IMR-90 (cell line): Measurements from ENCODE around the gene SEPTIN10. TPM values are rescaled to one million over a fixed set of nuclear protein-coding genes. Genes with fewer than 3 reads are reported as not detected.

Experiments
- ATAC-seq: fragments of 200-7000 bp; cut with Tn5 transposase; 2 replicates; pipeline ENCODE4 v1.9.1; 2020; ENCODE audit warnings: low read depth, mild to moderate bottlenecking, moderate library complexity
- BruUV-seq: library from RNA; stranded (reverse); fragments of 400-500 nt; replicated peaks from 2 replicates; lab custom pipeline; 2021; lab: Mats Ljungman, UMichigan
- CTCF ChIA-PET: fragments of 300-600 bp; formaldehyde crosslinking; extraction: SDS; loops from one replicate; lab custom pipeline; 2021; ENCODE audit warnings: antibody characterized with exemption; lab: Yijun Ruan, JAX
- POLR2A ChIA-PET: fragments of 300-600 bp; sonication (Branson Sonifier 250); formaldehyde crosslinking; loops from one replicate; lab custom pipeline; 2022; ENCODE audit warnings: antibody characterized with exemption; ENCODE audit not compliant: unreplicated experiment; lab: Charles Lee
- DNase-seq: peaks from one replicate; pipeline ENCODE4 v3.0.0; 2013
- H2AFZ ChIP-seq: replicated peaks from 2 replicates; pipeline ENCODE3; 2013; ENCODE audit warnings: low read length, mild to moderate bottlenecking; ENCODE audit not compliant: poor library complexity
- H2AK5ac ChIP-seq: 2 replicates; pipeline ENCODE4 v1.6.1; 2013; ENCODE audit warnings: low read depth, low read length, inconsistent platforms
- H2AK9ac ChIP-seq: replicated peaks from 2 replicates; pipeline ENCODE3; 2013; ENCODE audit warnings: mild to moderate bottlenecking, low read depth, low read length, moderate library complexity; ENCODE audit not compliant: poor library complexity
- H2BK120ac ChIP-seq: 2 replicates; pipeline ENCODE4 v1.6.1; 2013; ENCODE audit warnings: low read depth, low read length, inconsistent platforms
- H2BK15ac ChIP-seq: 3 replicates; pipeline ENCODE4 v1.6.1; 2013; ENCODE audit warnings: low read depth, low read length, inconsistent platforms
- H2BK20ac ChIP-seq: 2 replicates; pipeline ENCODE4 v1.6.1; 2013; ENCODE audit warnings: low read depth, mild to moderate bottlenecking, inconsistent platforms, low read length, moderate library complexity
- H2BK5ac ChIP-seq: 2 replicates; pipeline ENCODE4 v1.6.1; 2013; ENCODE audit warnings: mild to moderate bottlenecking, low read depth, low read length, inconsistent platforms; ENCODE audit not compliant: poor library complexity, severe bottlenecking
- H3K14ac ChIP-seq: replicated peaks from 2 replicates; pipeline ENCODE4 v1.6.1; 2013; ENCODE audit warnings: low read depth, low read length, inconsistent platforms
- H3K18ac ChIP-seq: 2 replicates; pipeline ENCODE4 v1.6.1; 2013; ENCODE audit warnings: low read depth, low read length, control low read depth
- H3K23ac ChIP-seq: 2 replicates; pipeline ENCODE4 v1.6.1; 2013; ENCODE audit warnings: low read depth, low read length, inconsistent platforms
- H3K27ac ChIP-seq: 2 replicates; pipeline ENCODE4 v1.5.1; 2013; ENCODE audit warnings: mild to moderate bottlenecking, control low read depth, low read length; ENCODE audit not compliant: insufficient read depth
- H3K27me3 ChIP-seq: 2 replicates; pipeline ENCODE4 v1.6.1; 2013; ENCODE audit warnings: low read length; ENCODE audit not compliant: control insufficient read depth, insufficient read depth
- H3K36me3 ChIP-seq: 2 replicates; pipeline ENCODE4 v1.6.1; 2013; ENCODE audit warnings: low read length, mixed read lengths; ENCODE audit not compliant: control insufficient read depth, insufficient read depth
- H3K4ac ChIP-seq: 2 replicates; pipeline ENCODE4 v1.6.1; 2013; ENCODE audit warnings: low read depth, low read length, inconsistent platforms
- H3K4me1 ChIP-seq: 2 replicates; pipeline ENCODE4 v1.6.1; 2013; ENCODE audit warnings: low read length, mixed read lengths; ENCODE audit not compliant: control insufficient read depth, insufficient read depth
- H3K4me2 ChIP-seq: 2 replicates; pipeline ENCODE4 v1.6.1; 2013; ENCODE audit warnings: low read depth, mild to moderate bottlenecking, control low read depth, low read length, moderate library complexity
- H3K4me3 ChIP-seq: 2 replicates; pipeline ENCODE4 v1.5.1; 2013; ENCODE audit warnings: low read depth, mild to moderate bottlenecking, control low read depth, low read length, moderate library complexity; ENCODE audit not compliant: insufficient read depth
- H3K56ac ChIP-seq: 2 replicates; pipeline ENCODE4 v1.6.1; 2013; ENCODE audit warnings: low read length, inconsistent platforms; ENCODE audit not compliant: insufficient read depth; ENCODE audit errors: extremely low read depth
- H3K79me1 ChIP-seq, 2 experiments: 2 replicates each; pipeline ENCODE4 v1.6.1; 2013; ENCODE audit warnings: low read length in 2 of 2, inconsistent platforms in 1 of 2, low read depth in 1 of 2
- H3K9ac ChIP-seq: 2 replicates; pipeline ENCODE4 v1.6.1; 2013; ENCODE audit warnings: low read depth, low read length, control low read depth
- H3K9me1 ChIP-seq: 2 replicates; pipeline ENCODE4 v1.6.1; 2013; ENCODE audit warnings: low read length, inconsistent platforms; ENCODE audit not compliant: insufficient read depth
- H3K9me3 ChIP-seq: 2 replicates; pipeline ENCODE4 v1.6.1; 2013; ENCODE audit warnings: low read length; ENCODE audit not compliant: control insufficient read depth, insufficient read depth
- H4K20me1 ChIP-seq: 2 replicates; pipeline ENCODE4 v1.6.1; 2013; ENCODE audit warnings: low read length, inconsistent platforms; ENCODE audit not compliant: insufficient read depth
- H4K5ac ChIP-seq: 2 replicates; pipeline ENCODE4 v1.6.1; 2013; ENCODE audit warnings: mild to moderate bottlenecking, low read depth, low read length, control low read depth
- H4K8ac ChIP-seq, 2 experiments: 2 replicates each; pipeline ENCODE4 v1.6.1; 2013; ENCODE audit warnings: low read depth in 2 of 2, low read length in 2 of 2, control low read depth in 1 of 2, inconsistent platforms in 1 of 2
- H4K91ac ChIP-seq: 2 replicates; pipeline ENCODE4 v1.6.1; 2013; ENCODE audit warnings: low read depth, low read length, inconsistent platforms; ENCODE audit not compliant: insufficient read depth
- CEBPB ChIP-seq: IDR thresholded peaks from 2 replicates; pipeline ENCODE4 v1.6.1; 2012; ENCODE audit warnings: low read depth, low read length, improper control_type of control experiment
- CHD1 ChIP-seq: IDR thresholded peaks from 2 replicates; pipeline ENCODE4 v1.6.1; 2012; ENCODE audit warnings: low read depth, low read length, improper control_type of control experiment
- CTCF ChIP-seq: conservative IDR thresholded peaks from 2 replicates; pipeline ENCODE4 v1.5.1; 2012; ENCODE audit warnings: mild to moderate bottlenecking, low read depth, low read length, improper control_type of control experiment
- FOS ChIP-seq: fragments of 150-350 bp; IDR thresholded peaks from 2 replicates; pipeline ENCODE4 v1.6.1; 2016; ENCODE audit warnings: low read depth, low read length
- POLR2A ChIP-seq: IDR thresholded peaks from 2 replicates; pipeline ENCODE4 v1.6.1; 2012; ENCODE audit warnings: mild to moderate bottlenecking, low read depth, low read length
- RAD21 ChIP-seq: IDR thresholded peaks from 2 replicates; pipeline ENCODE4 v1.6.1; 2012; ENCODE audit warnings: low read length, improper control_type of control experiment
- RCOR1 ChIP-seq: IDR thresholded peaks from 2 replicates; pipeline ENCODE4 v1.6.1; 2012; ENCODE audit warnings: mild to moderate bottlenecking, low read length, improper control_type of control experiment; ENCODE audit not compliant: insufficient replicate concordance
- SMC3 ChIP-seq: fragments of 150-350 bp; IDR thresholded peaks from 2 replicates; pipeline ENCODE4 v1.6.1; 2016; ENCODE audit warnings: low read depth, mild to moderate bottlenecking, antibody characterized with exemption, low read length, moderate library complexity
- WGBS, 2 experiments: methylation state at CpG; one replicate each; pipeline versions ENCODE4 v1.1.5 to v1.1.7; 2013; ENCODE audit warnings: missing lambda C conversion rate in 2 of 2; ENCODE audit not compliant: insufficient read length in 1 of 2; ENCODE audit errors: extremely low coverage in 2 of 2; 5-methylcytosine and 5-hydroxymethylcytosine counted together
- dilution Hi-C: fragments of 300-500 bp; cut with HindIII; formaldehyde crosslinking; loops from one replicate; pipeline ENCODE4 v1.14.3; 2018; ENCODE audit warnings: low sequenced_read_pairs; ENCODE audit not compliant: unreplicated experiment
- in situ Hi-C: fragments of 300-500 bp; cut with MboI; formaldehyde crosslinking; loops from 3 replicates; pipeline ENCODE4 v1.14.3; 2019; ENCODE audit warnings: low sequenced_read_pairs, inconsistent platforms, mixed read lengths
- intact Hi-C: fragments of 100-400 bp; cut with micrococcal nuclease; formaldehyde crosslinking; loops from 2 replicates; pipeline ENCODE4 v1.10.0; 2022
- polyA plus RNA-seq, 3 experiments: library from polyadenylated mRNA; depleted of rRNA; stranded (reverse); fragments of >200 nt; gene quantifications; 2 replicates each; pipeline ENCODE4 v1.2.3, GENCODE V29; 2012; ENCODE audit warnings: low replicate concordance in 1 of 3
- total RNA-seq: library from RNA; depleted of rRNA; stranded (reverse); fragments of >200 nt; gene quantifications from 2 replicates; pipeline ENCODE4 v1.2.3, GENCODE V29; 2012

Gene SEPTIN10
- total and polyA plus RNA-seq, 2 of the 4 experiments (the other 2 are of a cell fraction) = 55.4 to 82.6 TPM

- DNase-seq = peak; percentile 71
- no peak for TF ChIP-seq RCOR1
- peak; percentile 94 for TF ChIP-seq SMC3
- no peak for TF ChIP-seq CHD1
- no peak for TF ChIP-seq CEBPB
- peak; percentile 93 for TF ChIP-seq RAD21
- no peak; the same call in 1 of the 2 replicates for TF ChIP-seq POLR2A
- TF ChIP-seq FOS = no peak
- TF ChIP-seq CTCF = peak; percentile 92
- Histone ChIP-seq H4K5ac (no peak overlapping the region), H3K79me1 (0 out of 4 replicates have a peak, but pooled peaks cover 0 to 6% of the 10 kb centered on the region in 2 experiments), H3K9me1 (peaks cover 24% of the 10 kb centered on the region), H2AK5ac (peak overlapping the region; percentile 89), H4K8ac (no peak overlapping the region), H3K4me2 (no peak overlapping the region), H3K23ac (no peak overlapping the region), H3K27me3 (no peaks in the 10 kb centered on the region), H3K14ac (no peak overlapping the region), H4K20me1 (peaks cover 11% of the 10 kb centered on the region), H3K4me1 (peaks cover 8% of the 10 kb centered on the region), H4K91ac (0 out of 2 replicates have a peak overlapping the region, but pooled peaks have one; percentile 31), H2BK15ac (0 out of 3 replicates have a peak overlapping the region, but pooled peaks have one; percentile 4), H3K27ac (no peak overlapping the region), H2BK20ac (peak overlapping the region; percentile 65; the same call in 1 of the 2 replicates), H3K4me3 (no peak overlapping the region), H3K9me3 (no peaks in the 10 kb centered on the region), H3K18ac (no peak overlapping the region), H3K9ac (no peak overlapping the region), H3K36me3 (no peaks in the 10 kb centered on the region), H3K56ac (no peak overlapping the region), H2BK120ac (peak overlapping the region; percentile 71), H2AFZ (peak overlapping the region; percentile 71), H2AK9ac (peak overlapping the region; percentile 84), H3K4ac (peak overlapping the region; percentile 67; the same call in 1 of the 2 replicates), H2BK5ac (no peak overlapping the region)
- intact Hi-C loops = loop anchor here (1.0 to 10.0 kb wide), 6 partner anchors 64 to 582 kb away; no protein-coding TSS in a partner anchor
- dilution Hi-C loops = no loop called here
- in situ Hi-C loops = no loop called here
- ATAC-seq = peak; percentile 76
- 71% methylated on average over 4 of the region's 19 CpGs; no CpG with 5 or more reads in 1 of the 2 experiments for whole genome bisulfite sequencing, 2 experiments
- ChIA-PET POLR2A (no interaction called here), CTCF (interaction anchor here (0.6 to 1.4 kb wide), 11 partner anchors 11 to 594 kb away, joined by 3 to 9 read pairs (median 3); no protein-coding TSS in a partner anchor)
- no TSS peak for BruUV-seq
These were observed 103.4 kb downstream of the SEPTIN10 start for GRCh38 chr2:109510136-109511028.
